Stimulated activated CD4-positive, alpha-beta T cell treated with anti-CD3 and anti-CD28 coated beads, Interleukin-12 subunit alpha, Interleukin-12 subunit beta, amount 100 ng/mL, for 24 hours (primary cell): ENCODE results near the gene MUC20.
"Not testable (repeated sequence)": the region's sequence is repeated elsewhere in the genome, so short reads cannot be mapped to it uniquely, and the experiment has no call there.

Experiments
- DNase-seq, 2 experiments: peaks; one replicate each; pipeline ENCODE4 v3.0.0-alpha.2; 2020; ENCODE audit warnings: low read depth in 2 of 2

Gene MUC20

DNA sequence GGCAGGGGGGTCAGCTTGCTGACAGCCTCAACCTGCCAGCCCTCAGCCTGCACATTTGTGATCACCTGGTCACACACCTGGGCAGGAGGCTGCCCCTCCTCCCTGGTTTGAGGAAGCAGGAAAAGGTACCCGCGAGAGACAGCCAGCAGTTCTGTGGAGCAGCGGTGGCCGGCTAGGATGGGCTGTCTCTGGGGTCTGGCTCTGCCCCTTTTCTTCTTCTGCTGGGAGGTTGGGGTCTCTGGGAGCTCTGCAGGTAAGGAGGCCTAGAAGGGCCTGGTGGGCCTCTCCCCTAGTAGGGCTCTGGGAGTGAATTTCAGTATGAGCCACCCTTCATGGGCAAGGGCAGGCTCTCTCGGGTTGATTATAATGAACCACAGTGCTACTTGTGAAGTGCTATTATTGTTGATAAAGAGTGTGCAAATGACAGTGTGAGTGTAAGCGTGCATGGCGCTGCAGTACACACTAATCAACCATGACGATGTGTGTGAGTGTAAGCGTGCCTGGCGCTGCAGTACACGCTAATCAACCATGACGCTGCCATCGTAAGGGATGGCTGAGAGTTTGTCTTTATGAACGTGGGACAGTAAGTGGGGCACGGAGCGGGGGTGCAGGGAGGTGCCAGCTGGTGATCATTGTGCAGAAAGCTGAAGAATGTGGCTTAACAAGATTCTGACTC is at the start of gene MUC20:
MUC20 (plus strand) TSS at position 148 of the 676 bp plus-strand sequence; CDS start at position 178, 30 bp downstream.
- DNase-seq = not testable (repeated sequence)

GRCh38 chr3:195671283-195671682 is 49.5 kb upstream of the MUC20 start:
- not testable (repeated sequence) for DNase-seq

GRCh38 chr3:195673711-195674110 is 47.1 kb upstream of the MUC20 start:
- DNase-seq = not testable (repeated sequence)

- DNase-seq = not testable (repeated sequence)
Observed at GRCh38 chr3:195678391-195679015, 42.3 kb upstream of the MUC20 start.

DNA sequence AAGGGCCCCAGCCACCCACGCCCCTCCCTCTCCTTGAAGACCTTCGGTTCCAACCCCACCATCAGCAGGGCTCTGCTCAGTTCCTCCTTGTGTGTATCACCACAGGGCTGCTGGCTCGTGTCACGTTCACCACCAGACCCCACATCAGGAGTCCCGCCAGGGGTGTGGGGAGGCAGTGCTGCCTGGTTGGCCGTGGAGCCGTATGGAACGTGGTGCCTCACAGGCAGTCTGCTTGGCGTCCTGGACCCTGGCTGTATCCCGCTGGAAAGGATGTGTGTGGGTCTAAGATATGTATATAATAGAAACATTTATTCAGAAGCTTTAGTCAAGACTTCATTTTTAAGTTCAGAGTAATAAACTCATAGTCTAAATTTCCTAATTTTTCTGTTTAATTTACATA is 40.1 kb upstream of the MUC20 start:
- not testable (repeated sequence) for DNase-seq

GRCh38 chr3:195681458-195682103 is 39.2 kb upstream of the MUC20 start:
- not testable (repeated sequence) for DNase-seq

- not testable (repeated sequence) for DNase-seq
Observed at GRCh38 chr3:195682104-195682742, 38.6 kb upstream of the MUC20 start.

GRCh38 chr3:195683722-195684526 is 36.9 kb upstream of the MUC20 start:
- not testable (repeated sequence) for DNase-seq

- DNase-seq = not testable (repeated sequence)
Observed at GRCh38 chr3:195684527-195685257, 36.1 kb upstream of the MUC20 start.

- DNase-seq = not testable (repeated sequence)
Observed at GRCh38 chr3:195686537-195687208, 34.1 kb upstream of the MUC20 start.

- DNase-seq = peak; percentile 21 to 49
Observed at GRCh38 chr3:195687209-195687760, 33.5 kb upstream of the MUC20 start.

DNA sequence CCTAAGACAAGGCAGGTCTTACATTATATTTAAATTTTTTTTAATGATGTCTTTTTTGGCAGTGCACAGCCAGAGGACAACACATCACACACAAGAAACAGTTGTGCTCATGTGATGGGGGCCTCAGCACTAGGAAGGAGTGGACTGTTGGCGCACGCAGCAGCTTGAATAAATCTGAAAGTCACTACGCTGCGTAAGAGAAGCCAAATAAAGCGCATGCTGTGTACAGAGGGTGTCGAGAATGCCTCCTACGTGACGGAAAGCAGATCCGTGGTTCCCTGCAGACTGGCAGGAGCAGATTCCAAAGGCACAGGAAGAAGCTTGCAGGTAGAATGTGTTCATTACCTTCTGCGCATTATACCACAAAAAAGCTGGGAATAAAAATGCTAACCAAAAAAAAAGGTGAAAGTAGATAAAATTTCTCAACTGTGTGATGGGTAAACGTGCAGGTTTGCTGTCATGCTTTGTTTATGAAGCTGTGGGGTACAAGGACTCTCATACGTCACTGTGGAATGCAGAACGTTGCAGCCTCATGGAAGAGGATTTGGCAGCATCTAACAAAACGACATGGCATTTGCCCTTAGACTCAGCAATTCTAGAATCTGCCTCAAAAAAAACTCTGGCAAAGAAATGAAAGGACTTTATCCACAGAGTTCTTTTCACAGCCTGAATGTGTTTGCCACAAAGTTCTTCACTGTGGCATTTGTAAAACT is 32.2 kb upstream of the MUC20 start:
- not testable (repeated sequence) for DNase-seq

GRCh38 chr3:195689184-195690070 is 31.4 kb upstream of the MUC20 start:
- not testable (repeated sequence) for DNase-seq

GRCh38 chr3:195690951-195691350 is 29.8 kb upstream of the MUC20 start:
- no peak for DNase-seq

GRCh38 chr3:195691596-195692353 is 29.0 kb upstream of the MUC20 start:
- DNase-seq = not testable (repeated sequence)

GRCh38 chr3:195692354-195692685 is 28.5 kb upstream of the MUC20 start:
- no peak for DNase-seq

DNA sequence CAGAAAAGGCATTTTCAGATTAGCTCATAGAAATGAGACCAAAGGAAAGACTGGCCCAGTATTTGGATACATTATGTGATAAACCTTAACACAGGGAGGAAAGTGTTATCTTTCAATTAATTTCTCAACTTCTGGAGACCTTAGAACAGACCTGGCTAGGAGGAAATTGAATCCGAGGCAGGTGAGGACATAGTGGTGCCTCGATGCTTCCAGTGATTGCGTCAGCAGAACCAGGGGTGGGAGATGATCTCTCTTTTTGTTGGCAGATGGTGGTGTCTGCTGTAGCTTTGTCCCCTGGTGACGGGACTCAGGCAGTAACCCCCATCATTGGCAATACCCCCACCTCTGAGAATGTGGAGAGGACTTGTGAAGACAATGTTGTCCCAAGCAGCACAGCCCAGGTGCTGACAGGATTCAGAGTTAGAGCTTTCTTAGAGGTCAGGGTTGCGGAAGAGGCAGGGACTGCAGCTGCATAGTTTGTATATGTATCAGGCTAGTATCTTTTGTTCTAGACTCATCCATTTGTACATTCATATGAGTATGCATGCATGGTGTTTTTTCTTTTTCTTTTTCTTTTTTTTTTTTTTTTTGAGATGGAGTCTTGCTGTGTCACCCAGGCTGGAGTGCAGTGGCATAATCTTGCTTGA is 27.9 kb upstream of the MUC20 start:
- no peak for DNase-seq
